GM12892 (cell line): ENCODE data around the gene VDAC1.

Experiments used
- POLR2A ChIP-seq: IDR thresholded peaks from 2 replicates; pipeline ENCODE4 v1.6.1; 2011; ENCODE audit warnings: low read depth, low read length, control low read depth
- POLR2AphosphoS5 ChIP-seq: IDR thresholded peaks from 2 replicates; pipeline ENCODE4 v1.6.1; 2011; ENCODE audit warnings: low read depth, low read length, control low read depth
- TAF1 ChIP-seq: IDR thresholded peaks from 2 replicates; pipeline ENCODE4 v1.6.1; 2011; ENCODE audit warnings: low read depth, mild to moderate bottlenecking, control low read depth, low read length, borderline replicate concordance

DNA sequence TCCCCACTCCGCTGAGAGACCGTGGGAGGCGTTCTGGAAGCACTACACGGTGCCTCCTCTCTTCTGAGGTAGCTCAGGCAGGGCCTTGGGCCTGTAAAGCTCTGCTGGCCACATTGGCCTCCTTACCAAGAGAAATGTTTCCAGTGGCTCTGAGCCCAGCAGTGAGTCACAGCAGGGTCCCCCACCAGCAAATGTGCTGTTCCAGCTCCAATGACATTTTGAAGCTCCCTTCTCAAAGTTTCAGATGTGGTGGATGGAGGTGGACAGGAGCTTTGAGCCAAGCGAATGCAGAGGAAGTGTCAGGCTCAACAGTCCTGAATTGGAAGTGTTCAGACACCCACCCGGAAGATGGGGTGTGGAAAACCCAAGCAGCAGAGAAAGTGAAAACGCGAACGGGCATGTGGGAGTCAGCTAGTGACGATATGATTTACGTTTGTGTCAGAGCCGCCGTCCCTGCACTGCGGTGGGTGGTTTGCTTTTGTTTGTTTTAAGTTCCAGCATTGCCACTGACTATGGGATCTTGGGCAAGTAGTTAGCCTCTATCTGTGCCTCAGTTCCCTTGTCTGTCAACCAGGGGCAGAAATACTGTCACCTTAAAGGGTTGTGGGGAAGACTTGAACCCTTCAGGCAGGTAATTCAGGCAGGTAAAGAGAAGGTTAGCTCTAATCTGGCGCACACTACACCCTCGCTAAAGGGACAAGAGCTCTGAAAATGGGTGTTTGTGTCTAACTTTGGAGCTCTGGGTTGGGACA is 74.5 kb downstream of the VDAC1 start:
- TF ChIP-seq POLR2A (peak; percentile 47), POLR2AphosphoS5 (no peak), TAF1 (no peak)
